ENCODE measurements around the gene WWP2. TPM values are rescaled to one million over a fixed set of nuclear protein-coding genes. Genes with fewer than 3 reads are reported as not detected.
"Not testable (repeated sequence)": the region's sequence is repeated elsewhere in the genome, so short reads cannot be mapped to it uniquely, and the experiment has no call there.

WWP2 gene
- total and polyA plus RNA-seq, 2 experiments from 2014 or later: 18.5 to 19.0 TPM

- no peaks in the 10 kb centered on the region for H3K9me2 ChIP-seq (ENCODE audit: insufficient read depth)
- no peaks in the 10 kb centered on the region for H3K27me3 ChIP-seq (replicated peaks; ENCODE audit: insufficient read depth)
- WGBS, 2 experiments (ENCODE audit: low coverage in 1 of 2, low lambda C conversion rate in 2 of 2, missing lambda C conversion rate in 2 of 2): 96 to 99% methylated on average over 4 of the region's 4 CpGs
- H3K9me3 ChIP-seq (ENCODE audit: low read depth): no peaks in the 10 kb centered on the region
- DNase-seq: no peak
- H3K9ac ChIP-seq: no peak overlapping the region
- in situ Hi-C loops (cut with MboI): no loop called here
- H3K36me3 ChIP-seq (ENCODE audit: low read depth): no peaks in the 10 kb centered on the region
- H3K4me2 ChIP-seq (ENCODE audit: unreplicated experiment): no peak overlapping the region
- no peaks in the 10 kb centered on the region for H3K79me2 ChIP-seq (ENCODE audit: insufficient read depth)
- no peak overlapping the region for H3K4me3 ChIP-seq
- H3K4me1 ChIP-seq (ENCODE audit: insufficient read depth): no peaks in the 10 kb centered on the region
- H3F3A ChIP-seq (ENCODE audit: insufficient read depth): no peaks in the 10 kb centered on the region
- no peak overlapping the region for H3K27ac ChIP-seq
- no peaks in the 10 kb centered on the region for H4K20me1 ChIP-seq (ENCODE audit: insufficient read depth)
- TF ChIP-seq EZH2phosphoT487 (IDR thresholded peaks at IDR 0.05; ENCODE audit: insufficient read depth, low read depth): no peak
- no peak for TF ChIP-seq EZH2 (IDR thresholded peaks at IDR 0.05; ENCODE audit: insufficient read depth, poor library complexity, severe bottlenecking)
- H2AFZ ChIP-seq: no peak overlapping the region
Measured at GRCh38 chr16:69814561-69814960, 52.4 kb downstream of the WWP2 start.

- in situ Hi-C loops (cut with MboI): not testable (repeated sequence)
Measured at GRCh38 chr16:69815216-69815883, 53.2 kb downstream of the WWP2 start.

GRCh38 chr16:69816996-69817395 is 54.9 kb downstream of the WWP2 start:
- no peaks in the 10 kb centered on the region for H3K79me2 ChIP-seq (ENCODE audit: insufficient read depth)
- H4K20me1 ChIP-seq (ENCODE audit: insufficient read depth): no peaks in the 10 kb centered on the region
- H3K27me3 ChIP-seq (replicated peaks; ENCODE audit: insufficient read depth): no peaks in the 10 kb centered on the region
- TF ChIP-seq EZH2 (IDR thresholded peaks at IDR 0.05; ENCODE audit: insufficient read depth, poor library complexity, severe bottlenecking) (no peak), EZH2phosphoT487 (IDR thresholded peaks at IDR 0.05; ENCODE audit: insufficient read depth, low read depth) (no peak)
- H2AFZ ChIP-seq: no peak overlapping the region
- no peak for DNase-seq
- no peaks in the 10 kb centered on the region for H3F3A ChIP-seq (ENCODE audit: insufficient read depth)
- H3K9me2 ChIP-seq (ENCODE audit: insufficient read depth): no peaks in the 10 kb centered on the region
- H3K4me3 ChIP-seq: no peak overlapping the region
- no peaks in the 10 kb centered on the region for H3K9me3 ChIP-seq (ENCODE audit: low read depth)
- H3K27ac ChIP-seq: no peak overlapping the region
- H3K4me2 ChIP-seq (ENCODE audit: unreplicated experiment): no peak overlapping the region
- H3K36me3 ChIP-seq (ENCODE audit: low read depth): no peaks in the 10 kb centered on the region
- H3K9ac ChIP-seq: no peak overlapping the region
- in situ Hi-C loops (cut with MboI): no loop called here
- WGBS, 2 experiments (ENCODE audit: low coverage in 1 of 2, low lambda C conversion rate in 2 of 2, missing lambda C conversion rate in 2 of 2): 91 to 92% methylated on average over 4 of the region's 4 CpGs
- peaks cover 10% of the 10 kb centered on the region; the same call in 1 of the 2 replicates for H3K4me1 ChIP-seq (ENCODE audit: insufficient read depth)

More at GRCh38 chr16:69815216-69815883, 53.2 kb downstream of the WWP2 start:
- not testable (repeated sequence) for H3K27me3 ChIP-seq (replicated peaks; ENCODE audit: insufficient read depth); H3K9ac ChIP-seq; H3K4me2 ChIP-seq (ENCODE audit: unreplicated experiment); DNase-seq; H3K79me2 ChIP-seq (ENCODE audit: insufficient read depth); H3K27ac ChIP-seq; H3K4me1 ChIP-seq (ENCODE audit: insufficient read depth); H3K9me3 ChIP-seq (ENCODE audit: low read depth); H4K20me1 ChIP-seq (ENCODE audit: insufficient read depth); H3K36me3 ChIP-seq (ENCODE audit: low read depth); H3K9me2 ChIP-seq (ENCODE audit: insufficient read depth); H2AFZ ChIP-seq; H3K4me3 ChIP-seq; H3F3A ChIP-seq (ENCODE audit: insufficient read depth)
- 90 to 94% methylated on average over 14 to 15 of the region's 15 CpGs for WGBS, 2 experiments (ENCODE audit: low coverage in 1 of 2, low lambda C conversion rate in 2 of 2, missing lambda C conversion rate in 2 of 2)

- no peak overlapping the region for H3K9ac ChIP-seq
- no peaks in the 10 kb centered on the region for H3F3A ChIP-seq (ENCODE audit: insufficient read depth)
- H3K27me3 ChIP-seq (replicated peaks; ENCODE audit: insufficient read depth): no peaks in the 10 kb centered on the region
- no peak overlapping the region for H3K4me2 ChIP-seq (ENCODE audit: unreplicated experiment)
- H3K79me2 ChIP-seq (ENCODE audit: insufficient read depth): no peaks in the 10 kb centered on the region
- no peaks in the 10 kb centered on the region for H3K9me3 ChIP-seq (ENCODE audit: low read depth)
- H3K27ac ChIP-seq: no peak overlapping the region
- no peak for TF ChIP-seq EZH2 (IDR thresholded peaks at IDR 0.05; ENCODE audit: insufficient read depth, poor library complexity, severe bottlenecking)
- peaks cover 10% of the 10 kb centered on the region; the same call in 1 of the 2 replicates for H3K4me1 ChIP-seq (ENCODE audit: insufficient read depth)
- no peak overlapping the region for H2AFZ ChIP-seq
- WGBS, 2 experiments (ENCODE audit: low coverage in 1 of 2, low lambda C conversion rate in 2 of 2, missing lambda C conversion rate in 2 of 2): 91% methylated on average over 8 of the region's 8 CpGs
- no peaks in the 10 kb centered on the region for H3K9me2 ChIP-seq (ENCODE audit: insufficient read depth)
- DNase-seq: no peak
- H3K36me3 ChIP-seq (ENCODE audit: low read depth): no peaks in the 10 kb centered on the region
- no peaks in the 10 kb centered on the region for H4K20me1 ChIP-seq (ENCODE audit: insufficient read depth)
- no peak overlapping the region for H3K4me3 ChIP-seq
- in situ Hi-C loops (cut with MboI): no loop called here
Measured at GRCh38 chr16:69818891-69819545, 56.9 kb downstream of the WWP2 start.
